GM19438 (cell line): ENCODE results near the gene GAL3ST1.

ENCODE experiments used
- ATAC-seq: cut with Tn5 transposase; IDR thresholded peaks from one replicate; pipeline ENCODE4 v1.9.1; 2021; ENCODE audit warnings: low read depth; ENCODE audit not compliant: unreplicated experiment

GAL3ST1 gene

GRCh38 chr22:30538280-30538679 lies 36.2 kb downstream of the GAL3ST1 start:
- ATAC-seq = no peak

DNA sequence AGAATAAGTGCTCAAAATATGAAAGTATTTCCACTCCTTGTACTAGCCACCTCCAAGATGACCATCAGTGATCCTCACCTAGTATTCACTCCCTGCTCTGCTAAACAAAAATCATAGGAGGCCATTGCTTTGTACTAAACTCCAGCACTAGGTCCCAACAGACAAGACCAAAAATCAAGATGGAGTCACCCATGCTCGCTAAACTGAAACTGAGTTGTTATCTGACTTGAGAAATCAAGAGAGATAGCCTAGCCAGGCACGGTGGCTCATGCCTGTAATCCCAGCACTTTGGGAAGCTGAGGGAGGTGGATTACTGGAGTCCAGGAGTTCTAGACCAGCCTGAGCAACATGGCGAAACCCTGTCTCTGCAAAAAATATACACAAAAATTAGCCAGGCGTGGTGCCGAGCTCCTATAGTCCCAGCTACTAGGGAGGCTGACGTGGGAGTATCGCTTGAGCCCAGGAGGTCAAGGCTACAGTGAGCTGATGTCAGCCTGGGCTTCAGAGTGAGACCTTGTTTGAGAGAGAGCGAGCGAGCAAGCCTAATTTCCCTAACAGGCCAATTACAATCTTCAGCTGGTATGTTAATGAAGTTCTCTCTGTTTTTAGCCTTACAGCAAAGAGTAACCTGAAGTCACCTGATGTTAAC lies 37.3 kb downstream of the GAL3ST1 start:
- ATAC-seq = no peak

DNA sequence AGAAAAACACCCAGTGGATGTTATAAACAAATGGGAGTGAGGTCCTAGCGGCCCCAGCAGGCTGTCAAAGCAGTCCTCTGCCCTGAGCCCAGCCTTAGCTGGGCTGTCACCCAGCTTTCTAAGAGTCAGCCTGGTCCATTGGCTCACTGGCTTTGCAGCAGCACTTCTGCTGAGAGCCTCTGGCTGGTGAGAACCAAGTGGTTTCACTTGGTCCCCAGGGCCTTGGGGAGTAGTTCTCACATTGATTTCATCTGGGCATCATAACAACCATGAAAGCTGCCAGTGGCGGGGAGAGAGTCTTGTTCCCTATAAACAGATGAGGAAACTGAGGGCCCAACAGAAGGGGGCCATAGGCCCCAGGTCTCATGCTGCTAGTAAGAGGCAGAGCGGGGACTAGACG lies 39.3 kb downstream of the GAL3ST1 start:
- ATAC-seq = no peak

GRCh38 chr22:30531651-30532608 lies 42.5 kb downstream of the GAL3ST1 start:
- no peak for ATAC-seq

- no peak for ATAC-seq
These were observed 47.8 kb downstream of the GAL3ST1 start for GRCh38 chr22:30526656-30527055.

DNA sequence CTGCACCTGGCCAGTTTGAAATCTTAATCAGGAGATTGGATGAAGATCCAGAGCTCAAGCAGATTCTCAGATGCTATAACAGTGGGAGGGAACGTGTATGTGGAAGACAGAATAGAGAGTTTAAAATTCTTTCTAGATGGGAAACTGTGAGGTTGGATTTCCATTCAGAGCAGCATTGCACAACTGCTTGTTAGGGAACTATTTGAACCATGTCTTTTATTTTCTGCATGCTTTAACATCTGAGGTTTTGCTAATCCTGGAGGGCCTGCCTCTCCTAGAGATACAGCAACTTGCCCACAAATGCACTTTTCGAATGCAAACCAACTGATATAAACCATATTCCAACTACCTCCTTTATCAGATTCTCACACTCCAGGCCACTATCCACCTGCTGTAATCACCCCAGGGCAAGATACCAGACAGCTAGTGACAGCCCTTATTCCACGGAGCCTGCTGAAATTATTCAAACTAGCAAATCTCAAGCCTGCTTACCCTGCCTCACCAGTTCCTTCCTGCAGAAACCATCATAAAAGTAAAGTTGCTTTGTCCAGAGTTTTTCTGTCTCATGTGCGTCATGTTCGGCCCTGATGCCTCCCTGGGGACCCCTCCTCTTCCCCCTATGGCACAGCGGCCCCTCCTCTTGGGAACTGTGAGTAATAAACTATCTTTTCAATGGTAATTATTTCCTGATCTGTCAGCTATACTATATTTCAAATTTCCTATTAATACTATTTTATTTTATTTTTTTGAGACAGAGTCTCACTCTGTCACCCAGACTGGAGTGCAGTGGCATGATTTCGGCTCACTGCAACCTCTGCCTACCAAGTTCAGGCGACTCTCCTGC lies 50.6 kb downstream of the GAL3ST1 start:
- ATAC-seq = no peak

DNA sequence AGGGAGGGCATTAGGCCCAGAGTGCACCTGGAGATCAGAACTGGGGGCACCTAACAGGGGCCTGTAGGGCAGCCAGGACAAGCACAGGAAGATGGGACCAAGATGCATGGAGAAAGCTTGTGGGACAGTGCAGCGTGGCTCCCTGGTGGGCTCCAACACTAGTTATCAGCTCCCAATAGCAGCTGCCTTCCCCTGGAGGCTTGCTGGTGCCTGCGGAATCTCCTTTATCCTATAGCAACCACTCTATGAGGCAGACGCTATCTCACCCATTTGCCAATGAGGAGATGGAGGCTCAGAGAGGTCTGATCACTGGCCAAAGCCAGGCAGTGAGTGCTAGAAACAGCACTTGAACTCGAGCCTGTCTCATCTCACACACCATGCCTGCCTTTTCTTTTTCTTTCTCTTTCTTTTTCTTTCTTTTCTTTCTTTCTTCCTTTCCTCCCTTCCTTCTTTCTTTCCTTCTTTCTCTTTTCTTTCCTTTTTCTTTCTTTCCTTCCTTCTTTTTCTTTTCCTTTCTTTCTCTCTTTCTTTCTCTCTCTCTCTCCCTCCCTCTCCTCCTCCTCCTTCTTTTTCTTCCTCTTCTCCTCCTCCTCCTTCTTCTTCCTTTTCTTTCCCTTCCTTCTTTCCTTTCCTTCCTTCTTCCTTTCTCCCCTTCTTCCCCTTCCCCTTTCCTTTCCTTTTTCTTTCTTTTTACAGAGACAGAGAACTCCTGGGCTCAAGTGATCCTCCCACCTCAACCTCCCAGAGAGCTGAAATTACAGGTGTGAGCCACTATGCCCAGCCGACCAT lies 52.9 kb downstream of the GAL3ST1 start:
- ATAC-seq = no peak

DNA sequence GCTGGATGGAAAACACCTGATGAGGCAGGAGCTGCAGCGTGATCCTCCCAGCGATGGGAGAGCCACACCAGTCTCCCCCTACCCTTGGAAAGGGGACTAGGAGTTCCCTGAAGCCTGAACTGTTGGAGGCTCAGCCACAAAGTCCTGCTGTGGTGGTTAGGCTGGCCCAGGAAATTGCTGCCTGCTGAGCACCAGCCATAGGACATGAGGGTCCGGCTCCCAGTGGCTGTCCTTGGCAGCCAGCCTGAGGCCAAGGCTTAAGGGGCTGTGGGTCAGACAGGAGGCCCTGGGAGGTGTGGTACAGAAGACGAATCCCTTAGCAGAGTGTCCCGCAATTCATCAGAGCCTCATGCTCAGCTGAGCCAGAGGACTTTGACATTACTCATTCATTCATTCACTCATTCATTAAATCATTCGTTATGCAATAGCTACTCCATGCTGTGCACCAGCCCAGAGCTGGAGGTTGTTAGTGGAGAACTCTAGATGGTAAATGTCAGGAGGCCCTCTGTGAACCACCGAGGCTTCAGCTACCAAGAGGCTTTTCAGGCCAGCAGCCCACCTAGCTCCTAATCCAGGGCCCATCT lies 54.5 kb downstream of the GAL3ST1 start:
- no peak for ATAC-seq

DNA sequence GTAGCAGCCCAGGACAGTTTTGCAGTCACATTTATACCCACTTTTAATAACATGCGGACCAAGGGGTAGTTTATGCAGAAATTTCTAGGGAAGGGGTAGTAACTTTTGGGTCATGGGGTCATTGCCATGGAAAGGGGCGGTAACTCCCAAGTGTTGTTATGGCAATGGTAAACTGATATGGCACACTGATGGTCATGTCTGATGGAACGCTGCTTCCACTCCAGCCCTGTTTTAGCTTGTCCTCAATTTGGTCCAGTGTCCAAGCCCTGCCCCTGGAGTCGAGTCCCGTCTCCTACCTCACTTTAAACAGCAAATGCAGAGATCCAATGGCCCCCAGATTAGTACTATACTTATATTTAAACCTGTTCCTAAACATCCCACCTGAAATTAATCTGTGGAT lies 57.7 kb downstream of the GAL3ST1 start:
- no peak for ATAC-seq

DNA sequence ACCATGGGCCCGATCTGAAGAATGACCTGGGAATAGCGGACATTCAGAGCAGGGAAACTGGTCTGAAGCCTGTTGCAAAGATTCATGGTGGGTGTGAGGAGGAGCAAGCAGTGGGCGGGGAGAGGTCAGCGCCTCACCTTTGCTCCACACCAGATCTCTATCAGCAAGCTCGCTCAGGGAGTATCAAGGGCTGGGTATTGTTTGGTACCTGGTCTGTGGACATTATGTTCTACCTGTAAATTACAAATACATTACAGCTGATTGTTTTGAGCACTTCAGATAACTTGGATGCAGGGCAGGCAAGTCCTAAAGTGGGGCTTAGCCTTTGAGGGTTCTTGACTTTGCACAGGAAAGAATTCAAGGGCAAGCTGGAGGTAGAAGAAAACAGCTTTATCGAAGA lies 58.2 kb downstream of the GAL3ST1 start:
- ATAC-seq = no peak

GRCh38 chr22:30514252-30514651 lies 60.2 kb downstream of the GAL3ST1 start:
- no peak for ATAC-seq

GRCh38 chr22:30513462-30513861 lies 61.0 kb downstream of the GAL3ST1 start:
- no peak for ATAC-seq

DNA sequence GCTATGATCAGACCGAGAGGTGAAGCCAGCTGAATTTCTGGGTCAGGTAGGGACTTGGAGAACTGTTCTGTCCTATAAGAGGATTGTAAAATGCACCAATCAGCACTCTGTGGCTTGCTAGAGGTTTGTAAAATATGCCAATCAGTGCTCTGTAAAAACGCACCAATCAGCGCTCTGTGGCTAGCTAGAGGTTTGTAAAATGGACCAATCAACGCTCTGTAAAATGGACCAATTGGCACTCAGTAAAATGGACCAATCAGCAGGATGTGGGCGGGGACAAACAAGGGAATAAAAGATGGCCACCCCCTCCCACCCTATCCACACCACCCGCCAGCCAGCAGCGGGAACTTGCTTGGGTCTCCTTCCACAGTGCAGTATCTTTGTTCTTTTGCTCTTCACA lies 62.6 kb downstream of the GAL3ST1 start:
- no peak for ATAC-seq

GRCh38 chr22:30511109-30511508 lies 63.4 kb downstream of the GAL3ST1 start:
- ATAC-seq = no peak

- ATAC-seq = no peak
These were observed 66.2 kb downstream of the GAL3ST1 start for GRCh38 chr22:30508216-30508615.

DNA sequence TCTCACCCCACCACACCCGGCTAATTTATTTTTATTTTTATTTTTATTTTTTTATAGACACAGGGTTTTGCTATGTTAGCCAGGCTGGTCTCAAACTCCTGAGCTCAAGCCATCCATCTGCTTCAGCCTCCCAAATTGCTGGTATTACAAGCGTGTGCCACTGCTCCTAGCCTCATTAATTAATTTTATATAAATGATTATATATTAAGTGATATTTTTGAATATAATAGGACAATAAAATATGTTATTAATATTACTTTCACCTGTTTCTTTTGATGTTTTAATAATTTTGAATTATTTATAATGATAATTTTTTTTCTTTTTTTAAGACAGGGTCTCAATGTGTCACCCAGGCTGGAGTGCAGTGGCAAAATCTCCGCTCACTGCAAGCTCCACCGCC lies 66.8 kb downstream of the GAL3ST1 start:
- no peak for ATAC-seq

DNA sequence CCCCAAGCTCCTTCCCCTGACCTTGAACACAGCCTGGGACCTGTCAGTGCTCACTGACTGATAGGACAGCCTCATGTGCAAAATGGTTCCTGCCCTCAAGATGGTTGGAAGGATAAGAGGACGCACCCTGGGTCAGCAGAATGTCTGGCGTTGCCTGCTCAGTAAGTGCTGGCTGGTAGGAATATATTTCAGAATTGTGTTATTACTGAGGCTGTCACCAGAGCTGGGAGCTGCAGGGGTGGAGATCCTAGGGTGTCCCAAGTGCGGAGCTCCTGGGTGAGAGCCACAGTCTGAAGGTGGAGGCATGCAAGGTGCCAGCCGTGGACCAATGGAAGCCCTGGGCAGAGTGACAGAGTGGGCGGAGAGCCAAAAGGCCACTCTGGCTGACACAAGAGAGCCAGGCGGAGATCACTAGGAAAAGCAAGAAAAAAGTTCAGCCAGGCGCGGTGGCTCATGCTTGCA lies 67.9 kb downstream of the GAL3ST1 start:
- ATAC-seq = no peak
